Activated gamma-delta T cell (primary cell): ENCODE measurements around the gene MOSPD3.
A peak's percentile ranks its signal among the peaks of the same experiment; 100 is the strongest.

Source experiments
- DNase-seq: peaks from one replicate; lab custom pipeline; 2025; lab: John Stamatoyannopoulos, UW

MOSPD3 gene

GRCh38 chr7:100575746-100576383 lies 36.5 kb upstream of the MOSPD3 start:
- DNase-seq = no peak

- no peak for DNase-seq
These were observed 35.9 kb upstream of the MOSPD3 start for GRCh38 chr7:100576384-100576993.

- no peak for DNase-seq
These were observed 35.2 kb upstream of the MOSPD3 start for GRCh38 chr7:100577103-100577502.

GRCh38 chr7:100577507-100577906 lies 34.8 kb upstream of the MOSPD3 start:
- DNase-seq = no peak

GRCh38 chr7:100578246-100579183 lies 33.8 kb upstream of the MOSPD3 start:
- DNase-seq = no peak

- no peak for DNase-seq
These were observed 31.7 kb upstream of the MOSPD3 start for GRCh38 chr7:100580466-100581283.

- DNase-seq = no peak
These were observed 30.2 kb upstream of the MOSPD3 start for GRCh38 chr7:100582041-100582579.

- DNase-seq = no peak
These were observed 29.7 kb upstream of the MOSPD3 start for GRCh38 chr7:100582650-100583049.

GRCh38 chr7:100583132-100584053 lies 28.9 kb upstream of the MOSPD3 start:
- no peak for DNase-seq

GRCh38 chr7:100584054-100584682 lies 28.2 kb upstream of the MOSPD3 start:
- DNase-seq = no peak

- no peak for DNase-seq
These were observed 27.4 kb upstream of the MOSPD3 start for GRCh38 chr7:100584683-100585510.

- peak; percentile 56 for DNase-seq
These were observed 26.7 kb upstream of the MOSPD3 start, which contains the start of gene LRCH4 for GRCh38 chr7:100585511-100586265. Gene LRCH4, minus strand, starts transcription at chr7:100586129. Its CDS starts 29 bp downstream, at chr7:100586100.

GRCh38 chr7:100586266-100587025 lies 25.9 kb upstream of the MOSPD3 start, which contains the start of gene FBXO24:
Gene FBXO24, plus strand, starts transcription at chr7:100586328. Its CDS starts 298 bp downstream, at chr7:100586626.
- peak; percentile 98 for DNase-seq

- DNase-seq = no peak
These were observed 23.9 kb upstream of the MOSPD3 start for GRCh38 chr7:100588438-100588837.

- DNase-seq = no peak
These were observed 22.9 kb upstream of the MOSPD3 start for GRCh38 chr7:100589341-100589947.

GRCh38 chr7:100590077-100590737 lies 22.1 kb upstream of the MOSPD3 start:
- DNase-seq = no peak
